Measurements from ENCODE around the gene SLC16A4.

DNA sequence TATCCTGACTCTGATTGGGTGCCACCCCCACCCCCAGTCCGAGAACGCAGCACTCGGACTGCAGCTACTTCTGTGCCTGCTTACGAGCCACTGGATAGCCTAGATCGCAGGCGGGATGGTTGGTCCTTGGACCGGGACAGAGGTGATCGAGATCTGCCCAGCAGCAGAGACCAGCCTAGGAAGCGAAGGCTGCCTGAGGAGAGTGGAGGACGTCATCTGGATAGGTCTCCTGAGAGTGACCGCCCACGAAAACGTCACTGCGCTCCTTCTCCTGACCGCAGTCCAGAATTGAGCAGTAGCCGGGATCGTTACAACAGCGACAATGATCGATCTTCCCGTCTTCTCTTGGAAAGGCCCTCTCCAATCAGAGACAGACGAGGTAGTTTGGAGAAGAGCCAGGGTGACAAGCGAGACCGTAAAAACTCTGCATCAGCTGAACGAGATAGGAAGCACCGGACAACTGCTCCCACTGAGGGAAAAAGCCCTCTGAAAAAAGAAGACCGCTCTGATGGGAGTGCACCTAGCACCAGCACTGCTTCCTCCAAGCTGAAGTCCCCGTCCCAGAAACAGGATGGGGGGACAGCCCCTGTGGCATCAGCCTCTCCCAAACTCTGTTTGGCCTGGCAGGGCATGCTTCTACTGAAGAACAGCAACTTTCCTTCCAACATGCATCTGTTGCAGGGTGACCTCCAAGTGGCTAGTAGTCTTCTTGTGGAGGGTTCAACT lies 49.5 kb downstream of the SLC16A4 start:
- TF ChIP-seq, protein P1, sequence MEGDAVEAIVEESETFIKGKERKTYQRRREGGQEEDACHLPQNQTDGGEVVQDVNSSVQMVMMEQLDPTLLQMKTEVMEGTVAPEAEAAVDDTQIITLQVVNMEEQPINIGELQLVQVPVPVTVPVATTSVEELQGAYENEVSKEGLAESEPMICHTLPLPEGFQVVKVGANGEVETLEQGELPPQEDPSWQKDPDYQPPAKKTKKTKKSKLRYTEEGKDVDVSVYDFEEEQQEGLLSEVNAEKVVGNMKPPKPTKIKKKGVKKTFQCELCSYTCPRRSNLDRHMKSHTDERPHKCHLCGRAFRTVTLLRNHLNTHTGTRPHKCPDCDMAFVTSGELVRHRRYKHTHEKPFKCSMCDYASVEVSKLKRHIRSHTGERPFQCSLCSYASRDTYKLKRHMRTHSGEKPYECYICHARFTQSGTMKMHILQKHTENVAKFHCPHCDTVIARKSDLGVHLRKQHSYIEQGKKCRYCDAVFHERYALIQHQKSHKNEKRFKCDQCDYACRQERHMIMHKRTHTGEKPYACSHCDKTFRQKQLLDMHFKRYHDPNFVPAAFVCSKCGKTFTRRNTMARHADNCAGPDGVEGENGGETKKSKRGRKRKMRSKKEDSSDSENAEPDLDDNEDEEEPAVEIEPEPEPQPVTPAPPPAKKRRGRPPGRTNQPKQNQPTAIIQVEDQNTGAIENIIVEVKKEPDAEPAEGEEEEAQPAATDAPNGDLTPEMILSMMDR (conservative IDR thresholded peaks at IDR 0.05), result no peak
- TF ChIP-seq ZFX (IDR thresholded peaks at IDR 0.05), result no peak

All from C4-2B (cell line).